Stimulated activated naive CD8-positive, alpha-beta T cell treated with anti-CD3 and anti-CD28 coated beads, Interleukin-15, Interleukin-2, amounts not matched to agents 100 U/mL and 50 U/mL, for 24 hours (primary cell): ENCODE results near the gene CLTA.
"Not testable (repeated sequence)": the region's sequence is repeated elsewhere in the genome, so short reads cannot be mapped to it uniquely, and the experiment has no call there.

ENCODE experiments used
- ATAC-seq: fragments of 150-1000 bp; cut with Tn5 transposase; one replicate; pipeline ENCODE4 v1.10.0; 2021
- DNase-seq: peaks from one replicate; pipeline ENCODE4 v3.0.0; 2021

The CLTA gene

DNA sequence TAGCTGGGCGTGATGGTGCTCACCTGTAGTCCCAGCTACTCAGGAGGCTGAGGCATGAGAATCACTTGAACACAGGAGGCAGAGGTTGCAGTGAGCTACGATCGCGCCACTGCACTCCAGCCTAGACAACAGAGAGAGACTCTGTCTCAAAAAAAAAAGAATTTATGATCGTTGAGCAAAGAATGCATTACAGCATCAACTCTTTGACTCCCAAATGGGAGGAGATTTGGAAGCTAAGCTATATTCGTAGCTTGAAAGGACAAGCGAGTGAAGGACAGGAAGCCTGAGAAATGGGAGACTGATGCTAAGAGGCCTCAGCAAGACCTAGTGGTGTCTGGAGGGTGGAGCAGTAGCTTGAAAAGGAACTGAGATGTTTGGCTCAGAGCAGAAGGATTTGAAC, 31.8 kb upstream of the CLTA start:
- ATAC-seq, result no peak
- DNase-seq, result no peak

- not testable (repeated sequence) for DNase-seq, ATAC-seq
Measured at GRCh38 chr9:36159509-36159908, 31.2 kb upstream of the CLTA start.

- DNase-seq, ATAC-seq: not testable (repeated sequence)
Measured at GRCh38 chr9:36160126-36160525, 30.6 kb upstream of the CLTA start.

DNA sequence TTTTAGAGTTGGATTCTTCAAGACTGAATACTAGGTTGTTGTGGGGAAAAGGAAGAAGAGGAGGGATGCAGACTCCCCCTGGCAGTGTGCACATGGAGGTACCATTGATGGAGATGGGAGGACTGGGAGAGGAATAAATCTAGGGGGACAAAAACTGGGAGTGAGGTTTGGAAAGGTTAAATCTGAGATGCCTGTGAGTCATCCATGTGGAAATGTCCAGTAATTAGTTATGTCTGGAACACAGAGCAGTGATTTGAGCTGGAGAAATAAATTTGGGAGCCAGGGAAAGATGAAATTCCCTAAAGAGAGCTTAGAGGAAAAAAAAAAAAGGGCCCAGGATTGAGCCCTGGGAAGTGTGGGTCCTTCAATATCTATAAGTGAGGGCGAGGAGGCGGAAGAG, 29.5 kb upstream of the CLTA start:
- ATAC-seq, result no peak
- DNase-seq, result no peak

GRCh38 chr9:36162211-36162738, 28.4 kb upstream of the CLTA start:
- ATAC-seq (no peak), DNase-seq (no peak)

DNA sequence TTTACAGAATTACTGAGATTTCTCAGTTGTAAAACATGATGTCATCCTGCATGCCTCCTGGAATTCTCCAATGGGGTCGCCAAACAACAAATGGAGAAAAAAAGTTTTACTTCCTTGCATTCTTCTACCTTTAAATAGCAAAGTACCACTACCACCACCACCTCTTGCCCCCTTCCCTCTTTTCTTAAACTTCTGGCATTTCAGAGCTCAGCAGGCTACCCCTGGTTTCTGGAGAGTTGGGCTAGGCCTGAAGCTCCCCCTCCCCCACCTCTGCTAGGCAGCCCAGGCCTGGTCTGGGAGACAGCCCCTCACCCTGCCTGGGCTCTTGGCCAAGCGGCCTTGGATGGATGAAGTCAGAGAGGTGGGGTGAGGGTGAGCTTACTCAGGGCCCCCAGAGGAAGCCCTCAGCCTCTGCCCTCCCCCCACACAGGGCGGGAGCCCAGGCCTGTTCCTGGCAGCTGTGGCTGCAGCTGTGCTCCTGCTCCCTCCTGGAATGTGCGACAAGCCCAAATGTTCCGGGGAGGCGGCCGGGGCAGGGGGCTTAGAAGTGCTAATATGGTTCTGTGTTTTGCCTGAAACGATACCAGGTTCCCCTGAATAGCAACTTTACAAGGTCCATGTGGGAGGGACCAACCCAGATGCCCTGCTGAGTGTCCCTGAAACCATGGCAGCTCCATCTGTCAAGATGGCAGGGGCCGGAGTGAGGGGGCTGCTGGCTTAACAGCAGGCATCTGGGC, 27.5 kb upstream of the CLTA start:
- ATAC-seq (no peak), DNase-seq (no peak)

GRCh38 chr9:36163786-36164170, 26.9 kb upstream of the CLTA start:
- no peak for ATAC-seq
- DNase-seq, result no peak

GRCh38 chr9:36164372-36164771, 26.3 kb upstream of the CLTA start:
- no peak for DNase-seq
- ATAC-seq, result no peak

DNA sequence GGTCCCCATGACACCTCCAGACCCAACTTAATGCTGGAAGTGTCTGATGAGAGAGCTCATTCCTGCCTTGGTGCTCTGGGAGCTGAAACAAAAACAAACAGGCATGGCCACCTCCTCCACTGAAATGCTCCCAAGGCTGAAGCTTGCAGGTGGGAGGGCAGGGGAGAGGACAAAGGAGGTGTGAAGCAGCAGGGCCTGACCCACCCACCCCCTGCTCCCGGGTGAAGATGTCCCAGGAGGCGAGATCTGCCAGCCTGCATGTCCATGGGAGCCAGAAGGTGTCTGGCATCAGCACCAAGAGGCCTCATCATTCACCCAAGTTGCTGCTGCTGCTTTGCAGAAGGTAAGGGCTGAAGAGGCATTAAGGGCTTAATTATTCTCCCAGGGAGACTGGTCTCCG, 25.7 kb upstream of the CLTA start:
- ATAC-seq (no peak), DNase-seq (no peak)

DNA sequence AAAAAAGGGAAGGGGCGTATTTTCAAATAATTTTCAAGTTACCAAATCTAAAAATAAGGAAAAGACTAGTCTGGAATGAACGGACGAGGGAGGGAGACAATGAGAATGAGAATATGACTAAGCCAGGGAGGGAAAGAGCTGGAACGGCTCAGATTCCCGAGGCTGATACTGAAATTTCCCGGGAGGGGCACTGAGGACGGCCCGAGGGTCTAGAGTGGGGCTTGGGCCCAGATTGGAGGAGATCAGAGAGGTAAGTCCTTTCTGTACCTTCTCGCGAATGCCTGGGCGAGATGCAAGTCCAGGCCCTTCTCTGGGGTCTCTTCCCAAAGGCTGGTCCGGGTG, 24.9 kb upstream of the CLTA start:
- DNase-seq (no peak), ATAC-seq (no peak)

- DNase-seq, result peak; percentile 89
- ATAC-seq, result peak; percentile 92
Measured at GRCh38 chr9:36166168-36166927, 24.4 kb upstream of the CLTA start.

- no peak for DNase-seq
- no peak for ATAC-seq
Measured at GRCh38 chr9:36169166-36169565, 21.6 kb upstream of the CLTA start, which contains the start of gene CCIN. CCIN (plus strand) TSS chr9:36169388; CDS start chr9:36169503, 115 bp downstream.

GRCh38 chr9:36169708-36170107, 21.0 kb upstream of the CLTA start:
- ATAC-seq, result no peak
- DNase-seq, result no peak

- ATAC-seq (no peak), DNase-seq (no peak)
Measured at GRCh38 chr9:36170531-36170930, 20.2 kb upstream of the CLTA start.

GRCh38 chr9:36173861-36174260, 16.9 kb upstream of the CLTA start:
- no peak for ATAC-seq
- no peak for DNase-seq

DNA sequence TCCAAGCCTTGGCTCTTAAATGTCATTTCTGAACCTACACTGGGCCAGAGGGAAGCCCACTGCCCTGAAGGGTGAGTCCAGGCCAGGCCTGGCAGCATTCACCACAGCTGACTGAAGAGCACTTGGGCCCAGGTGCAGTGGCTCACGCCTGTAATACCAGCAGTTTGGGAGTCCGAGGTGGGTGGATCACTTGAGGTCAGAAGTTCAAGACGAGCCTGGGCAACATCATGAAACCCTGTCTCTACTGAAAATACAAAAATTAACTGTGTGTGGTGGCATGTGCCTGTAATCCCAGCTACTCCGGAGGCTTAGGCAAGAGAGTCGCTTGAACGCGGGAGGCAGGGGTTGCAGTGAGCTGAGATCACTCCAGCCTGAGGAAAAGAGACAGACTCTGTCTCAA, 16.4 kb upstream of the CLTA start:
- DNase-seq (no peak), ATAC-seq (no peak)

GRCh38 chr9:36174731-36175130, 16.0 kb upstream of the CLTA start:
- DNase-seq, result no peak
- ATAC-seq, result no peak

DNA sequence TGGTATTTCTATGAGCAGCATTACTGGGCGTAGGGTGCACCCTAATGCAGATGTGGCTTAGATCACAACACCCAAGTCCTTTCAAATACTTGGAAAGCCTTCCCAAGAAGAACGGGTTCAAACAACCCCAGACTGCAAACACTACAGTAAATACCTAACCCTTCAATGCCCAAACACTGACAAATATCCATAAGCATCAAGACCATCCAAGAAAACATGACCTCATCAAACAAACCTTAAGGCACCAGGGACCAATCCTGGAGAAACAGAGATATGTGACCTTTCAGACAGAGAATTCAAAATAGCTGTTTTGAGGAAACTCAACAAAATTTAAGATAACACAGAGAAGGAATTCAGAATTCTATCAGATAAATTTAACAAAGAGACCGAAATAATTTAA, 15.5 kb upstream of the CLTA start:
- not testable (repeated sequence) for ATAC-seq, DNase-seq

DNA sequence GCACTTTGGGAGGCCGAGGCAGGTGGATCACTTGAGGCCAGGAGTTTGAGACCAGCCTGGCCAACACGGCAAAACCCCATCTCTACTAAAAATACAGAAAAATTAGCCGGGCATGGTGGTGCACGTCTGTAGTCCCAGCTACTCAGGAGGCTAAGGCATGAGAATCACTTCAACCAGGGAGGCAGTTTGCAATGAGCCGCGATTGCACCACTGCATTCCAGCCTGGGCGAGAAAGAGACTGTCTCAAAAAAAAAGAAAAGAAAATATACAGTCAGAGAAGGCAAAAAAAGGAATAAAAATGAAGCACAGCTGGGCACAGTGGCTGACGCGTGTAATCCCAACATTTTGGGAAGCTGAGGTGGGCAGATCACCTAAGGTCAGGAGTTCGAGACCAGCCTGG, 14.2 kb upstream of the CLTA start:
- DNase-seq, ATAC-seq: not testable (repeated sequence)

DNA sequence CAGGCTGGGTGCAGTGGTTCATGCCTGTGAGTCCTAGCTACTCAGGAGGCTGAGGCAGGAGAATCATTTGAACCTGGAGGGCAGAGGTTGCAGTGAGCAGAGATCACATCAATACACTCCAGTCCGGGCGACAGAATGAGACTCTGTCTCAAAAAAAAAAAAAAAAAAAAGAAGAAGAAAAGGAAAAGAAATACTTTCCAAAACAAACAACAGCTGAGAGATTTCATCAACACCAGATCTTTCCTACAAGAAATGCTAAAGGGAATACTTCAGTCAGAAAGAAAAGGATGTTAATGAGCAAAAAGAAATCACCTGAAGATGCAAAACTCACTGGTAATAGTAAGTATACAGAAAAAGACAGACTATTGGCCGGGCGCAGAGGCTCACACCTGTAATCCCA, 13.2 kb upstream of the CLTA start:
- ATAC-seq (no peak), DNase-seq (no peak)

- not testable (repeated sequence) for DNase-seq, ATAC-seq
Measured at GRCh38 chr9:36180243-36180642, 10.5 kb upstream of the CLTA start.

DNA sequence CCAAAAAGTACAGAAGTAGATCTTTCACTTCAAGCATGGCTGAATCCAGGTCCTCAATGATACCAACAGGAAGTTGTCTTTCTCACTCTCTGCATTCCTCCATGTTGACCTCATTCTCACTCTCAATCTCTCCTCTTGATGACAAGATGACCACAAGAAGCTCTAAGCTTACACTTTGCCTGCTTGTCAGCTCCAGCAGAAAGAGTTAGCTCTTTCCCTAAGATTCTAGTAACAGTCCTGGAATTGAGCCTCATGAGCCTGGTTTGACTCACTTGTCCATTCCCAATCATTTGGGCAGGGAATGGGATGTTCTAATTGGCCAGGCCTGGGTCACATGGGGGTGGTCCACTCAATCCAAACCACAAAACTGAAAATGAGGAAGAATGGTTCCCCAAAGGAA, 3.3 kb upstream of the CLTA start:
- ATAC-seq (no peak), DNase-seq (no peak)

DNA sequence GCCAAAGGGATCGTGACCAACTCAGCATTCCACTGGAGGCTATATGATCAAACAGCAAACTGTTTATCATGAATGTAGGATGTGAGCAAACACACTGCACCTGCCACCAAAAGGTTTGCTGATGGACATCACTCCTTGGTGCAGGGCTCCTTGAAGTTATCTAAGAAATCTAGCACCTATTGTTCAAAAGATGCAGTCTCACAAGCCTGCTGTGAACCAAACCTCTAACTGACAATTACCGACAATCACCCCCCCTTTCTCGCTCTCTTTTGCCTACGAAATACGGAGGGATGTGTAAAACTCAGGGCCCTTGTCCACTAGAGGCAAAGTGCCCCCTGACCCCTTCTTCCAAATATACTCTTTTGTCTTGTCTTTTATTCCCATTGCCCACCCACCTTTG, 2.5 kb upstream of the CLTA start:
- DNase-seq, result no peak

DNA sequence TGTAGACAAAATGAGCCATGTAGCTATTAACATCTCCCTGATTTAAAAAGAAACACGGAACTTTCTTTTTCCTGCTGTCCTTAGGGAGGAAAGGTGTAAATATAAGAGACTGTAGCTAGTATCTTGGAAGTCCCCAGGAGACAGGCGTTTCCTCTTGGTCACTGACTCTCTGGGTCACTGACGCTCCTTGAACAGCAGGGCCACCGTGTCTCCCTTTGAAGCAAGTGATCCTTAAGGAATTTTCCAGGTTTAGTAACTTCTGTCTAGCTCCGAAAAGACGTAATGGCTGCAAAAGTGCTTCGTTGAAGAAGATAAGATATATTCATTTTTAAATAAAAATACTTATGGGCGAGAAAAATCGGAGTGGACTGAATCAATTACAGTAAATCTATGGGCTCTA, 745 bp upstream of the CLTA start:
- ATAC-seq (no peak), DNase-seq (peak; percentile 11)

More for the DNA sequence above, 2.5 kb upstream of the CLTA start:
- ATAC-seq, result no peak
